Gastrocnemius medialis (tissue), 4 donors: Measurements from ENCODE around the gene SPIRE2. TPM values are rescaled to one million over a fixed set of nuclear protein-coding genes. Genes with fewer than 3 reads are reported as not detected.

Experiments
- ATAC-seq, 2 donors: fragments of 150-250 bp; one replicate each; pipeline ENCODE4 v1.9.1; 2016
- DNase-seq, 2 donors: peaks; one replicate each; pipeline ENCODE4 v3.0.0-alpha.2; 2019
- H3K27ac ChIP-seq, 4 donors: fragments of 200-600 bp; sonication (generic); 1 replicate in 1 of 4; 2 replicates in 3 of 4; pipeline ENCODE4 v1.5.1; 2016 to 2018; ENCODE audit warnings: mild to moderate bottlenecking in 2 of 4, moderate library complexity in 1 of 4
- H3K27me3 ChIP-seq, 3 donors: fragments of 200-600 bp; sonication (generic) in 2 of 3; 1 replicate in 1 of 3; 2 replicates in 2 of 3; pipeline versions ENCODE4 v1.5.1 to v1.6.0; 2016 to 2019; ENCODE audit warnings: mild to moderate bottlenecking in 1 of 3, moderate library complexity in 1 of 3
- H3K36me3 ChIP-seq, 2 donors: fragments of 200-600 bp; sonication (generic) in 1 of 2; one replicate each; pipeline ENCODE4 v1.5.1; 2017 to 2018
- H3K4me1 ChIP-seq, 2 donors: fragments of 200-600 bp; sonication (generic) in 1 of 2; one replicate each; pipeline ENCODE4 v1.5.1; 2016 to 2017; ENCODE audit warnings: mild to moderate bottlenecking in 2 of 2
- H3K4me3 ChIP-seq, 4 donors: fragments of 200-600 bp; sonication (generic) in 3 of 4; 1 replicate in 1 of 4; 2 replicates in 3 of 4; pipeline ENCODE4 v1.5.1; 2016 to 2019; ENCODE audit warnings: mild to moderate bottlenecking in 2 of 4
- H3K9me3 ChIP-seq, 3 donors: fragments of 200-600 bp; sonication (generic) in 2 of 3; 1 replicate in 1 of 3; 2 replicates in 2 of 3; pipeline ENCODE4 v1.5.1; 2016 to 2019
- POLR2A ChIP-seq, 2 donors: fragments of 450-650 bp; IDR thresholded peaks; one replicate each; pipeline ENCODE4 v1.6.1; 2017; ENCODE audit warnings: antibody characterized with exemption in 2 of 2, mild to moderate bottlenecking in 2 of 2, moderate library complexity in 2 of 2
- in situ Hi-C, 4 donors: fragments of 200-750 bp; cut with MboI; loops; one replicate each; pipeline versions ENCODE4 v1.15.0 to v1.8.0; 2017; ENCODE audit warnings: low sequenced_read_pairs in 4 of 4
- intact Hi-C: fragments of 100-400 bp; cut with DNase I; formaldehyde crosslinking; loops from one replicate; pipeline ENCODE4 v1.15.1; 2023; ENCODE audit warnings: low total_unique reads
- total RNA-seq, 4 donors: library from RNA; depleted of rRNA; stranded (reverse); fragments of >200 nt; gene quantifications; one replicate each; pipeline versions ENCODE4 v1.1.0 to v1.2.3, GENCODE V29; 2016
- TF ChIP-seq, protein P1 (sequence below), 5 experiments: fragments of 450-650 bp in 3 of 5; fragments of 200-600 bp in 2 of 5; sonication (generic) in 2 of 5; IDR thresholded peaks in 4 of 5; conservative IDR thresholded peaks in 1 of 5; 1 replicate in 4 of 5; 2 replicates in 1 of 5; pipeline ENCODE4 v1.5.1; 2016 to 2019; ENCODE audit warnings: antibody characterized with exemption in 5 of 5, mild to moderate bottlenecking in 3 of 5, moderate library complexity in 3 of 5

Gene SPIRE2
- total RNA-seq, 4 donors from 2014 or later: 0.49 to 1.6 TPM; not detected in 2

GRCh38 chr16:89844739-89845339, 16.6 kb downstream of the SPIRE2 start:
- Histone ChIP-seq H3K9me3 (no peaks in the 10 kb centered on the region), H3K4me3 (no peak overlapping the region), H3K27ac (no peak overlapping the region), H3K4me1 (no peaks in the 10 kb centered on the region), H3K36me3 (no peaks in the 10 kb centered on the region), H3K27me3 (no peaks in the 10 kb centered on the region)
- intact Hi-C loops: no loop called here
- no peak for DNase-seq
- TF ChIP-seq, protein P1, sequence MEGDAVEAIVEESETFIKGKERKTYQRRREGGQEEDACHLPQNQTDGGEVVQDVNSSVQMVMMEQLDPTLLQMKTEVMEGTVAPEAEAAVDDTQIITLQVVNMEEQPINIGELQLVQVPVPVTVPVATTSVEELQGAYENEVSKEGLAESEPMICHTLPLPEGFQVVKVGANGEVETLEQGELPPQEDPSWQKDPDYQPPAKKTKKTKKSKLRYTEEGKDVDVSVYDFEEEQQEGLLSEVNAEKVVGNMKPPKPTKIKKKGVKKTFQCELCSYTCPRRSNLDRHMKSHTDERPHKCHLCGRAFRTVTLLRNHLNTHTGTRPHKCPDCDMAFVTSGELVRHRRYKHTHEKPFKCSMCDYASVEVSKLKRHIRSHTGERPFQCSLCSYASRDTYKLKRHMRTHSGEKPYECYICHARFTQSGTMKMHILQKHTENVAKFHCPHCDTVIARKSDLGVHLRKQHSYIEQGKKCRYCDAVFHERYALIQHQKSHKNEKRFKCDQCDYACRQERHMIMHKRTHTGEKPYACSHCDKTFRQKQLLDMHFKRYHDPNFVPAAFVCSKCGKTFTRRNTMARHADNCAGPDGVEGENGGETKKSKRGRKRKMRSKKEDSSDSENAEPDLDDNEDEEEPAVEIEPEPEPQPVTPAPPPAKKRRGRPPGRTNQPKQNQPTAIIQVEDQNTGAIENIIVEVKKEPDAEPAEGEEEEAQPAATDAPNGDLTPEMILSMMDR (IDR thresholded peaks at IDR 0.05 in 4 of 5, conservative IDR thresholded peaks at IDR 0.05 in 1 of 5): no peak
- no peak for TF ChIP-seq POLR2A (IDR thresholded peaks at IDR 0.05)
- ATAC-seq: no peak
- in situ Hi-C loops: no loop called here

- TF ChIP-seq, protein P1 (IDR thresholded peaks at IDR 0.05 in 4 of 5, conservative IDR thresholded peaks at IDR 0.05 in 1 of 5): no peak
- TF ChIP-seq POLR2A (IDR thresholded peaks at IDR 0.05): no peak
These were observed 17.1 kb downstream of the SPIRE2 start for GRCh38 chr16:89845417-89845816.

DNA sequence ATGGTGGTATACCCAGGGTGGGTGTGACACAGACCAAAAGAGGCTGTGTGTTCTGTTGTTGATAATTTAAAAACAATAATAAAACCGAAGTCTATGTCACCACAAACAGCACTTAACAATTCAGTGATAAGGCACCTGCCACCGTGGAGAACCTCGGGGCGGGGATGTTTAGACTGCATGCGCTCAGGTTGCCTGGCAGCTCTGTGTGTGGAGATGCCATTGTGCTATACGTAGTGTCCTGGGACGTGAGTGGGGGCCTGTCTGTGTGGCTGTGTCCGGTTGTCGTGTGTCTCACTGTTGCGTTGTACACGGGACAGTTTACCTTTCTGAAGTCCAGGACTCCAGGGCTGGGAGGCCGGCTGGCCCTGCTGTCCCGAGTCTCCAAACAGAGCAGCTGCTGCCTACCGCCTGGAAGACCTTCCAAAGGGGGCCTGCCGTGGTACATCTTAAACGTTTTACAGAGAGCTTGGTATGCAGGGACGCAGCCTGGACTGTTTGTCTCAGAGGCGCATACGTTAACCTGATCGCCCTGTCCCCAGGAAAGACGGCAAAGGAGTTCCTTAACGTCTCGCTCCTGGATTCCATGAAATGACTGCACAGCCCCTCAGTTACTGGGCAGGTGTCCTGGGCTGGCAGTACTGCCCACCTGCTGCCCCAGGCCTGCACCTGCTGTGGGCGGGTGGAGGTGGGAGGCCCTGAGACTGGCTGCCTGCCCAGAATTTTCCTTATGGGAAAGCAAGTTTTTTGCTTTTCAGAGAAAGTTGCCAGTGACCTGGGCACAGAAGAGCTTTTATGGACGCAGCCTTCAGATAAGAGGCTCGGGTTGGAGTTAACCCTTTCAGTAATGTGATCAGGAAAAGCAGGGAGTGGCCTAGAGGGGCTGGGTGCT, 19.0 kb downstream of the SPIRE2 start:
- Histone ChIP-seq H3K27ac (no peak overlapping the region), H3K36me3 (no peaks in the 10 kb centered on the region), H3K27me3 (no peaks in the 10 kb centered on the region), H3K4me3 (no peak overlapping the region), H3K9me3 (no peaks in the 10 kb centered on the region), H3K4me1 (no peaks in the 10 kb centered on the region)
- DNase-seq (no peak), ATAC-seq (no peak)
- TF ChIP-seq, protein P1 (IDR thresholded peaks at IDR 0.05 in 4 of 5, conservative IDR thresholded peaks at IDR 0.05 in 1 of 5): no peak
- TF ChIP-seq POLR2A (IDR thresholded peaks at IDR 0.05): no peak
- intact Hi-C loops: no loop called here
- in situ Hi-C loops: no loop called here

More at GRCh38 chr16:89845417-89845816, 17.1 kb downstream of the SPIRE2 start:
- Histone ChIP-seq H3K27me3 (no peaks in the 10 kb centered on the region), H3K36me3 (no peaks in the 10 kb centered on the region), H3K27ac (no peak overlapping the region), H3K4me1 (no peaks in the 10 kb centered on the region), H3K4me3 (no peak overlapping the region), H3K9me3 (no peaks in the 10 kb centered on the region)
- in situ Hi-C loops: no loop called here
- intact Hi-C loops: no loop called here
- DNase-seq (no peak), ATAC-seq (no peak)

- ATAC-seq: no peak
These were observed 19.6 kb downstream of the SPIRE2 start for GRCh38 chr16:89847940-89848297.

More at GRCh38 chr16:89847940-89848297, 19.6 kb downstream of the SPIRE2 start:
- Histone ChIP-seq H3K27ac (no peak overlapping the region), H3K9me3 (no peaks in the 10 kb centered on the region), H3K36me3 (no peaks in the 10 kb centered on the region), H3K4me1 (no peaks in the 10 kb centered on the region), H3K4me3 (no peak overlapping the region), H3K27me3 (no peaks in the 10 kb centered on the region)
- no peak for DNase-seq
- intact Hi-C loops (no loop called here), in situ Hi-C loops (no loop called here)
- TF ChIP-seq, protein P1 (IDR thresholded peaks at IDR 0.05 in 4 of 5, conservative IDR thresholded peaks at IDR 0.05 in 1 of 5): no peak
- TF ChIP-seq POLR2A (IDR thresholded peaks at IDR 0.05): no peak
